HUES6 (cell line): ENCODE data around the gene ZNF383.
"Not testable (repeated sequence)": the region's sequence is repeated elsewhere in the genome, so short reads cannot be mapped to it uniquely, and the experiment has no call there.

Source experiments
- H3K27ac ChIP-seq: 2 replicates; pipeline ENCODE4 v1.7.0; 2013; ENCODE audit warnings: low read depth, mild to moderate bottlenecking, low read length, inconsistent platforms
- H3K27me3 ChIP-seq: 2 replicates; pipeline ENCODE4 v1.6.1; 2013; ENCODE audit warnings: low read length; ENCODE audit not compliant: control insufficient read depth, insufficient read depth
- H3K36me3 ChIP-seq: 2 replicates; pipeline ENCODE4 v1.6.1; 2013; ENCODE audit warnings: low read length; ENCODE audit not compliant: control insufficient read depth, insufficient read depth
- H3K4me1 ChIP-seq: 2 replicates; pipeline ENCODE4 v1.6.1; 2013; ENCODE audit warnings: low read length; ENCODE audit not compliant: control insufficient read depth, insufficient read depth
- H3K4me3 ChIP-seq: 2 replicates; pipeline ENCODE4 v1.5.1; 2013; ENCODE audit warnings: low read depth, low read length
- H3K9ac ChIP-seq: one replicate; pipeline ENCODE4 v1.6.1; 2013; ENCODE audit warnings: mild to moderate bottlenecking, low read length
- H3K9me3 ChIP-seq: 2 replicates; pipeline ENCODE4 v1.6.1; 2013; ENCODE audit warnings: low read depth, low read length; ENCODE audit not compliant: control insufficient read depth, insufficient read depth

ZNF383 gene

DNA sequence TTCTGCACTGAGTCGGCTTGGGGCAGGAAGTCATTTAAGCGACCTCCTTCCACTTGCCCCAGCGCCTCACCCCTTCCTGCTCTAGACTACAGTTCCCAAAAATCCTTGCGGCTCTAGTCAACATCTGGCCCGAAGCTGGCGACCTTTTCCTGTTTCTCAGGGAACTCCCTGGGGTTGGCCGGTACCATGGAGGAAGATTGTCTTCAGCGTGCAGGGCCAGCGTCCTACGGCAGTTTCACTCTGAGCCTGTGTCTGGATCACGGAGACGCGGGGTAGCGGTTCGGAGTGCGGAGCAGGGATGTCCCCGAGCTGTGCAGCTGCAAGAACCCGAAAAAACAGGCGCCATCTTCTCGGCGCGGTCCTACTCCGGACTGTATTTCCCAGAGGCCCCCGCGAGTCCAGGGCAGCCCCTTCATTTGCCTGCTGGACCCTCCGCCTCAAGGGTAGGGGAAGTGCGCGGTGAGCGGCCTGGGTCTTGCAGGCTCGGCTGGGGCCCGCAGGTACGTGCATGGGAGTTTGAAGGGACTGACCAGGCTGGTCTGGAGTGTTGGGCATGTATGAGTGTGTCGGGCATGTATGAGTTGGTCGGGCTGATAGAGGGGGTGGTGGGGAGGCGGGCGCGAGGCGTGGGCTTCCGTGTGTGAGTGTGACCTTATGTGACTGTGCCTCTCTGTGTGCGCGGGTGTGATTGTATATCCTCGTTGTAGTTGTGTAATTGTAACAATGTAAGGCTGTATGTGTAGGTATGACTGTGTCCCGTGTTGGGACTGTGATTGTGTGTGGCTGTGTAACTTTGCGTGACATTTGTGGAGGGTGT is at the start of gene ZNF383:
Gene ZNF383 (plus strand): TSS at position 440 of the 817 bp plus-strand sequence. CDS start 12,240 bp downstream, outside the sequence.
- Histone ChIP-seq H3K9ac (peak within 1 kb of the TSS; percentile 89), H3K4me3 (peak within 1 kb of the TSS; percentile 93), H3K27me3 (no peaks in the 10 kb centered on the region), H3K4me1 (peaks cover 5% of the 10 kb centered on the region; the same call in 1 of the 2 replicates), H3K9me3 (no peaks in the 10 kb centered on the region), H3K27ac (peak within 1 kb of the TSS; percentile 89), H3K36me3 (0 out of 2 replicates have a peak, but pooled peaks cover 2% of the 10 kb centered on the region)

DNA sequence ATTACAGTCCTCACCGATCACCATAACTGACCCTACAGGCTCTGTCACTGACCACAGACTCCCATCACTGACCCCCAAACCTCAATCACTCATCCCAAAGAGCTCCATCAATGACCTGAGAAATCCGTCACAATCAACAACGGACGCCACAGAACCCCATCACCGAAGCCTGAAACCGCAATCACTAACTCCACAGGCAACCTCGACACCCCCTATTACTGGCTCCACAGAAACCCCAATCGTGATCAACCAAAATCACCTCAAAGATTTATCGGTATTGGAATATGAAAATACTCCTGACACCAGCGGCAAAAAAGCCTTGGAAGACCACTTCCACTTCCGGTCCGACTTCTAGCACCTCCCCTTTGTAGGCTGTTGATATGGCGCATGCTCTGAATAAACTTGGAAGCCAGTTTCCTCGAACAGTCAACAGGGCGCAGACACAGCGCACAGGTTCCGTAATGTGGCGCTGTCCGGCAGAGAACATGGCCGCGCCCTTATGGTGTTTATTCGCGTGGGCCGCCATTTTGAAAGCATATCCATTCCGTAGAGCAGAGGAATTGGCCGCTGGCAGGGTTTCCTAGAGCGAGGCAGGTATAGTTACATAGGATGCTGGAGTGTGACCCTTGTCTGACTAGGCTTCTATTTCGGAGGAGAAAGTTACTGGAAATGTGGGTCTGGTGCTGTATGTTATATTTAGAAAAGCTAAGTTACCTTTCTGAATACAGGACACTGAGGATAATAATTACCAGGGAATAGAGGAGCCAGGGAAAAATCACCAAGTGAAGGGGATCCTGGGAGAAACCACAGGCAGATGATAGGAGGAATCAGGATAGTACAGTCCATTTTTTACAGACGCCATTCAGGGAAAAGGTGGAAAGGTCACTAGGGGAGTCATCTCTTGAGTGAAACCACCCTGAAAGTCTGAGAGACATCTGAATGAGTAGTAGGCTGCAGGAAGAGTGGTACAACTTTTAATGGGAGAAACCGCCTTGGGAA is 45.3 kb upstream of the ZNF383 start, which contains the start of gene ZNF585A:
Gene ZNF585A (minus strand): TSS at position 328 of the 999 bp plus-strand sequence. CDS start 2,785 bp downstream, outside the sequence.
- Histone ChIP-seq H3K27me3 (no peaks in the 10 kb centered on the region), H3K27ac (no peak within 1 kb of the TSS), H3K36me3 (peaks cover 24% of the 10 kb centered on the region), H3K9me3 (peaks cover 17% of the 10 kb centered on the region; the same call in 1 of the 2 replicates), H3K4me1 (no peaks in the 10 kb centered on the region), H3K4me3 (peak within 1 kb of the TSS; percentile 96), H3K9ac (peak within 1 kb of the TSS; percentile 67)

DNA sequence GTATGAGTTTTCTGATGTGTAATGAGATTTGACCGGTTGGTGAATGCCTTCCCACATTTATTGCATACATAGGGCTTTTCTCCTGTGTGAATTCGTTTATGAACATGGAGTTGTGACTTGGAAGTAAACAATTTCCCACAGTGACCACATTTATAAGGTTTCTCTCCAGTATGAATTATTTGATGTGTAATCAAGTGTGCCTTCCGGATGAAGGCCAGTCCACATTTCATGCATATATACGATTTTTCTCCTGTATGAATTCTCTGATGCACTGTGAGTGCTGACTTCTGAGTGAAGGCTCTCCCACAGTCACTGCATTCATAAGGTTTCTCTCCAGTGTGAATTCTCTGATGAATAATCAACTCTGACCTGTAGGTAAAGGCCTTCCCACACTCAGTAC is 31.9 kb upstream of the ZNF383 start:
- H3K9ac ChIP-seq, H3K4me3 ChIP-seq, H3K27me3 ChIP-seq, H3K27ac ChIP-seq, H3K4me1 ChIP-seq: not testable (repeated sequence)
- Histone ChIP-seq H3K36me3 (peaks cover 32% of the 10 kb centered on the region), H3K9me3 (peaks cover 42% of the 10 kb centered on the region)

DNA sequence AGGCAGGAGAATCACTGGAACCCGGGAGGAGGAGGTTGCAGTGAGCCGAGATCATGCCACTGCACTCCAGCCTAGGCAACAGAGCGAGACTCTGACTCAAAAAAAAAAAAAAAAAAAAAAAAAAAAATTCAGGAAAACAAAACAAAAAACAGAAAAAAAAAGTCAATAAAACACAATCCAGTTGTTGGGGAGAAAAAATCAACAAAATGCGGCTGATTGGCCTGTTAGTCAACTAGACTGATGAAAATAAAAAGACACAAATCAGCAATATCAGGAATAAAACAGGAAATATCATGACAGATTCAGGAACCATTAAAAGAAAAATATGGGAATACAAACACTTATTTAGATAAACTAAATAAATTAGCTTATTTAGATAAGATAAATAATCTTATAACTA is 22.8 kb upstream of the ZNF383 start:
- not testable (repeated sequence) for H3K4me3 ChIP-seq, H3K27me3 ChIP-seq, H3K9ac ChIP-seq, H3K9me3 ChIP-seq, H3K4me1 ChIP-seq, H3K27ac ChIP-seq
- H3K36me3 ChIP-seq, result peaks cover 11% of the 10 kb centered on the region

DNA sequence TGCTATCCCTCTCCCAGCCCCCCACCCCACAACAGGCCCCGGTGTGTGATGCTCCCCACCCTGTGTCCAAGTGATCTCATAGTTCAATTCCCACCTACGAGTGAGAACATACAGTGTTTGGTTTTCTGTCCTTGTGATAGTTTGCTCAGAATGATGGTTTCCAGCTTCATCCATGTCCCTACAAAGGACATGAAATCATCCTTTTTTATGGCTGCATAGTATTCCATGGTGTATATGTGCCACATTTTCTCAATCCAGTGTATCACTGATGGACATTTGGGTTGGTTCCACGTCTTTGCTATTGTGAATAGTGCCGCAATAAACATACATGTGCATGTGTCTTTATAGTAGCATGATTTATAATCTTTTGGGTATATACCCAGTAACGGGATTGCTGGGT is 20.9 kb upstream of the ZNF383 start:
- not testable (repeated sequence) for H3K9ac ChIP-seq, H3K27ac ChIP-seq, H3K4me1 ChIP-seq, H3K27me3 ChIP-seq, H3K4me3 ChIP-seq, H3K9me3 ChIP-seq
- peaks cover 11% of the 10 kb centered on the region for H3K36me3 ChIP-seq

DNA sequence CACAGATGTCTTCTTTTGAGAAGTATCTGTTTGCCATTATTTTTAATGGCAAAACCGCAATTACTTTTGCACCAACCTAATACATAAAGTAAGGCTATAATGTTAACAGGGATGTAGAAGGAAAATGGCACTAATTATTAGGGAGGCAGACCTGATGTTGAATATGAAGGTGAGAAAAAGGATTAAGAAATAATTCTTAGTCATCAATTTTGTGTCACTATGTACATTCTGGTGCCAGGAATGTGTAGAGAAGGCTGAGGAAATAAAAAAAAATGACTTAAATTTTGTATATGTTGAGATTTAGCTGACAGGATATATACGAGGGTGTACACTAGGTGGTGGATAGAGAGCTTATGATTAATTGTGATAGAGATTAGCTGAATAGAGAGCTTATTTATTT is 20.2 kb upstream of the ZNF383 start:
- H3K36me3 ChIP-seq, result peaks cover 11% of the 10 kb centered on the region
- H3K27ac ChIP-seq, result no peak overlapping the region
- H3K27me3 ChIP-seq, result no peaks in the 10 kb centered on the region
- no peak overlapping the region for H3K4me3 ChIP-seq
- no peaks in the 10 kb centered on the region for H3K9me3 ChIP-seq
- no peaks in the 10 kb centered on the region for H3K4me1 ChIP-seq
- H3K9ac ChIP-seq, result no peak overlapping the region

- H3K36me3 ChIP-seq, result 0 out of 2 replicates have a peak, but pooled peaks cover 2% of the 10 kb centered on the region
- no peaks in the 10 kb centered on the region for H3K27me3 ChIP-seq
- H3K4me3 ChIP-seq, result peak overlapping the region; percentile 93
- no peaks in the 10 kb centered on the region for H3K9me3 ChIP-seq
- H3K27ac ChIP-seq, result 0 out of 2 replicates have a peak overlapping the region, but pooled peaks have one; percentile 89
- H3K4me1 ChIP-seq, result peaks cover 5% of the 10 kb centered on the region; the same call in 1 of the 2 replicates
- peak overlapping the region; percentile 89 for H3K9ac ChIP-seq
Observed at GRCh38 chr19:37217480-37217774, 587 bp upstream of the ZNF383 start.

GRCh38 chr19:37218592-37218935 is 550 bp downstream of the ZNF383 start:
- peak overlapping the region; percentile 93 for H3K4me3 ChIP-seq
- 0 out of 2 replicates have a peak overlapping the region, but pooled peaks have one; percentile 89 for H3K27ac ChIP-seq
- H3K9me3 ChIP-seq, result no peaks in the 10 kb centered on the region
- peaks cover 5% of the 10 kb centered on the region; the same call in 1 of the 2 replicates for H3K4me1 ChIP-seq
- no peaks in the 10 kb centered on the region for H3K27me3 ChIP-seq
- H3K36me3 ChIP-seq, result 0 out of 2 replicates have a peak, but pooled peaks cover 2% of the 10 kb centered on the region
- peak overlapping the region; percentile 89 for H3K9ac ChIP-seq

DNA sequence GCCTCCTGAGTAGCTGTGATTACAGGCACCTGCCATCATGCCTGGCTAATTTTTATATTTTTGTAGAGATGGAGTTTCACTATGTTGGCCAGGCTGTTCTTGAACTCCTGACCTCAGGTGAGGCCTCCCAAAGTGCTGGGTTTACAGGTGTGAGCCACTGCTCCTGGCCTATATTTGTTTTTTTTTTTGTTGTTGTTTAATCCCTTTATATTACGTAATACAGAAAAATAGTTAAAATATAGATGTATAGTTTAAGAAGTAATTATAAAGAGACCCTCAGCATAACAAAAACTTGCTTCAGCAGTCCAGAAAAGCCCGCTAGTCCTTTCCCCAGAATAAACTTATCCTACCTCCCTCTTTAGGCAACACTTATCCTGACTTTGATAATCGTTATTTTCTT is 2.4 kb downstream of the ZNF383 start:
- no peak overlapping the region for H3K27ac ChIP-seq
- H3K9ac ChIP-seq, result no peak overlapping the region
- peaks cover 5% of the 10 kb centered on the region; the same call in 1 of the 2 replicates for H3K4me1 ChIP-seq
- H3K36me3 ChIP-seq, result peaks cover 6% of the 10 kb centered on the region
- H3K27me3 ChIP-seq, result no peaks in the 10 kb centered on the region
- no peak overlapping the region for H3K4me3 ChIP-seq
- no peaks in the 10 kb centered on the region for H3K9me3 ChIP-seq

- Histone ChIP-seq H3K4me1 (peaks cover 5% of the 10 kb centered on the region; the same call in 1 of the 2 replicates), H3K9ac (no peak overlapping the region), H3K27me3 (no peaks in the 10 kb centered on the region), H3K27ac (no peak overlapping the region), H3K4me3 (no peak overlapping the region), H3K36me3 (peaks cover 12% of the 10 kb centered on the region), H3K9me3 (peaks cover under 1% of the 10 kb centered on the region; the same call in 1 of the 2 replicates)
Observed at GRCh38 chr19:37221136-37221535, 3.1 kb downstream of the ZNF383 start.
